ENCODE data around the gene EP400. TPM values are rescaled to one million over a fixed set of nuclear protein-coding genes. Genes with fewer than 3 reads are reported as not detected.
A peak's percentile ranks its signal among the peaks of the same experiment; 100 is the strongest.

The EP400 gene
- total and polyA plus RNA-seq, 12 donors = 6.6 to 20.5 (median 18.9) TPM

- Histone ChIP-seq H3K4me3 (peak overlapping the region in 4 of 10 donors; percentile 4 to 37 (median 22)), H3K27me3 (no peaks in the 10 kb centered on the region), H3K27ac (peak overlapping the region in 8 of 10 donors; percentile 58 to 80 (median 70)), H3K36me3 (peaks cover 0 to 36% (median 9%) of the 10 kb centered on the region in 9 donors), H3K9me3 (no peaks in the 10 kb centered on the region), H3K4me1 (peaks cover 23 to 83% (median 58%) of the 10 kb centered on the region in 9 donors)
- peak in 1 of 2 donors; percentile 4 for DNase-seq
- 62 to 65% methylated on average over 25 of the region's 25 CpGs for WGBS, 2 donors
- no peak for TF ChIP-seq CTCF (IDR thresholded peaks at IDR 0.05)
- ATAC-seq = peak in 3 of 8 donors; percentile 4 to 42 (median 6)
- intact Hi-C loops (cut with DNase I) = no loop called here
These were observed 47.2 kb upstream of the EP400 start for GRCh38 chr12:131902332-131903241.

GRCh38 chr12:131903270-131904255 is 46.2 kb upstream of the EP400 start:
- DNase-seq (peak in 1 of 2 donors; percentile 4), ATAC-seq (no peak)
- H3K9me3 ChIP-seq = no peaks in the 10 kb centered on the region
- H3K4me1 ChIP-seq = peaks cover 23 to 73% (median 52%) of the 10 kb centered on the region in 9 donors
- WGBS, 2 donors = 79 to 84% methylated on average over 12 to 13 of the region's 13 CpGs
- TF ChIP-seq CTCF (IDR thresholded peaks at IDR 0.05) = no peak
- intact Hi-C loops (cut with DNase I) = no loop called here
- H3K4me3 ChIP-seq = no peak overlapping the region
- peaks cover 0 to 37% (median 15%) of the 10 kb centered on the region in 9 donors for H3K36me3 ChIP-seq
- peak overlapping the region in 7 of 10 donors; percentile 58 to 80 (median 70) for H3K27ac ChIP-seq
- no peaks in the 10 kb centered on the region for H3K27me3 ChIP-seq

DNA sequence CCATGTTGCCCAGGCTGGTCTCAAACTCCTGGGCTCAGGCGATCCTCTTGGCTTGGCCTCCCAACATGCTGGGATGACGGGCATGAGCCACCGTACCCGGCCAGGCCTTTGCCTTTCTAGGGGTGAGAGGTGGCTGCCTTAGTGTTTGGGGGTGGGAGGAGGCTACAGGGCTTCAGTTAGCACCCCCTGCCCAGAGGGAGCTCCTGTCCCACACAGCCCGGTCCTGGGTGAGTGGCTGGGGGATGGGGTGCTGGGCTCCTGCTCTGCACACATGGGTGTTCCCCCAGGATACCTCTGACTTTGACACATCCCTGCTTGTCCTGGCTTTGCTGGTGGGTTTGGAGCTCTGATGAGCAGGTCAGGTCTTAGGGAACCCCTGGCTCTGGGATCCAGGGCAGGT is 45.4 kb upstream of the EP400 start:
- intact Hi-C loops (cut with DNase I) = no loop called here
- H3K36me3 ChIP-seq = peaks cover 0 to 41% (median 23%) of the 10 kb centered on the region in 9 donors
- no peak overlapping the region for H3K4me3 ChIP-seq
- H3K4me1 ChIP-seq = peaks cover 23 to 70% (median 52%) of the 10 kb centered on the region in 9 donors
- no peak overlapping the region for H3K27ac ChIP-seq
- no peak for TF ChIP-seq CTCF (IDR thresholded peaks at IDR 0.05)
- no peaks in the 10 kb centered on the region for H3K9me3 ChIP-seq
- 93 to 94% methylated on average over 5 of the region's 5 CpGs for WGBS, 2 donors
- ATAC-seq (no peak), DNase-seq (no peak)
- no peaks in the 10 kb centered on the region for H3K27me3 ChIP-seq

Measured in heart right ventricle (tissue), 16 donors.